ENCODE data around the gene PTPRM. TPM values are rescaled to one million over a fixed set of nuclear protein-coding genes. Genes with fewer than 3 reads are reported as not detected.

Gene PTPRM
- total and polyA plus RNA-seq, 2 of the 8 experiments (the other 6 are each of a cell fraction or from before 2014, with no cell fraction given) = 4.1 to 7.0 TPM

- no peak for TF ChIP-seq NANOG (IDR thresholded peaks at IDR 0.05; ENCODE audit: insufficient read depth, low read depth, low read length, poor library complexity, severe bottlenecking)
- TF ChIP-seq PHF8 (conservative IDR thresholded peaks at IDR 0.05; ENCODE audit: low read depth, low read length) = no peak
Measured at GRCh38 chr18:8063733-8064132, 496.6 kb downstream of the PTPRM start (continued).
